Inferior parietal cortex (tissue), 1 donor: ENCODE data around the gene USH2A.

Experiments
- DNase-seq: peaks from one replicate; pipeline ENCODE4 v3.0.0-alpha.2; 2016; ENCODE audit errors: extremely low spot score

The USH2A gene

DNA sequence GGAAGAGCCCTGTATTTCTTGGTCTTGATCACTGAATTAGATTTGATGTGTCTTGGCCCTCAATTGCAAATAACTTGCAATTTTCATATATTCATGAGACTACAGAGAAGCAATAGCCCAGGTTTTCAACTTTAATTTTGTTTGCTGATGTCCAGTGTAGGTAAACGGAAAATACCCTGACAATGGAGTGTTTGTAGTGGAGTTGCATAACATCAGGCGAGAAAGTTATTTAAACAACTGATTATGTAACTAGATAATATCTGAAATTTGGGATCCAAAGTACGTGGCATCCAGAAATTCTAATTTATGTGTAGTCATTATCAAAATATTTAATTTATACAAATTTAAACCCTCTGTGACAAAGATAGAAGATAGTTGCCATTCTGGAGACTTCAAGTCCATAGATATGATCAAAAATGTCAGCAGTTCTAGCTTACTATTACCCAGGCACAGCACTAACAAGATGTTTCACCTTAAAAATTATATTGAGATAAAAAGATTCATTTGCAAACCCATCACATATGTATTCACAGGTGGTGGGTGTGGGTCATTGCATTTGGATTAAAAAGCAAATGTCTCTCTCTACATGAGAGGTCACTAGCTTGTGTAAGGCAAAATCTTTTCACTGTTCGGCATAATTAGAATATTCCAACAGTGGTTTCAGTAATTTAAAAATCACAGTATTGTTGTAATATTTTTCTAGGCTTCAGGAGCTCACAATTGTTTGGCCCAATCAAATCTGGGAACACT, 705.4 kb downstream of the USH2A start:
- DNase-seq: no peak

GRCh38 chr1:215710899-215711225, 712.4 kb downstream of the USH2A start:
- DNase-seq: no peak

DNA sequence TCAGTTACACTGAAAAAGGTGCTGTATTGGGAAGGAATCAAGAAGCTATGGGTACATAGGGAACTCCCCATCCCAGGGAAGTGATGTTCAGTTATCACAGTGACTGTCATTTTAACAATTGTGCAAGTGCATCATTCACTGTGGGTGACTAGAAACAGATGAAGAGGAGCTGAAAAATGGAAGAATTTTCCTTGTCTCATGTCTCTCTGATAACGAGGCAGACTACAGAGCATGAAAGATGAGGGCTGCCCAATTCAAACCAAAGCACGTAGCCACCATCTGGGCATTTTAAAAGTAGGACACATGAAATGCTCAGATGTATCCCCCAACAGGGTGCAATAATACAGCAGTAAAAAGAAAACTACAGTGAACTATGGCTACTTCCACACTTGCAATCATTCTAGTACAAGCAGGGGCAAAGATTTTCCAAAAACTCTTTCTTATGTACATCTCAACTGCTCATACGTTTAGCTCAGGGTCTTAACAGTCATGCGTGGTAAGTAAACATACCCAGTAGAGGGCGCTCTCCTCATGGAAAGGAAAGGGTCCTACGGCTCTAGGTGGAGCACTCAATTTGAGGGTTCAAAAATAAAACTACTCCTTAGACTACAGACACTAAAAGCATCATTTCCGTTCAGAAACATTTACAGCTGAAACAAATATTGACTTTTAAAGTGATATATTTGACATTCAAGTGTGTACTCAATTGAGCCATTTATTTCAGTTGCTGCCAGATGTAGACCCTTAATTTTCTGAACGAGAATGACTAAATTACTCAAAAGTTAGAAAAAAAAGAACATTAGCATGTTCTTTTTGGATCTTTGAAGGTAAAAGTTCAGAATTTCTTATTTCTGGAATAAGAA, 713.0 kb downstream of the USH2A start:
- DNase-seq: peak; percentile 30

DNA sequence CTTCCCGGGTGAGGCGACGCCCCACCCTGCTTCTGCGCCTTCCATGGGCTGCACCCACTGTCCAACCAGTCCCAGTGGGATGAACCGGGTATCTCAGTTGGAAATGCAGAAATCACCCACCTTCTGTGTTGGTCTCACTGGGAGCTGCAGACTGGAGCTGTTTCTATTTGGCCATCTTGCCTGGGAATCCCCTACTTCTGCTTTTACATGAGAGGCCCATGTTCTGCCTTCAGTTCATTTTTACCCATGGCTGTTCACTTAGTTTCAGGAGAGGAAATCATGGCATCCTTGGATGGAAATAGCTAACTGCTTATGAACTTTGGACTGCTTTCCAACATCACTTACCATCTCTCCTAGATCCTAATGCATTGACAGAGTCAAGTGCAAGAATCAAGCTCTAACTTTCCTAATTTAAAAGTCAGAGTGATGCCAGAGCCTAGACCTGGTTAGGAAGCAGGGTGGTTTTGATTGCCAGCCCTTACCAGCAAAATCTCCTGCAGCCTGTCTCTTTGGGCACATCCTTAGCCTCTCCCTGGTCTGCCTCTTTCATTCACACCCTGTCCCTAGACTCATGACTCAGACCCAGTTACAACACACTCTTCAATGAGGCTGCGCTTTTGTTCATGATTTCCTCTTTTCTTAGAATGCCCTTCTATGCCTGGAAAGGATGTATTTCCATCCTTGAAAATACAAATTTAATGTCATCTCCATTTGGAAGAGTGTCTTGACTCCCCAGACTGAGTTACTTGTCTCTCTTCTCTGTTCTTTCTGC, 719.0 kb downstream of the USH2A start:
- no peak for DNase-seq

GRCh38 chr1:215682232-215682631, 741.0 kb downstream of the USH2A start:
- DNase-seq: peak; percentile 13

DNA sequence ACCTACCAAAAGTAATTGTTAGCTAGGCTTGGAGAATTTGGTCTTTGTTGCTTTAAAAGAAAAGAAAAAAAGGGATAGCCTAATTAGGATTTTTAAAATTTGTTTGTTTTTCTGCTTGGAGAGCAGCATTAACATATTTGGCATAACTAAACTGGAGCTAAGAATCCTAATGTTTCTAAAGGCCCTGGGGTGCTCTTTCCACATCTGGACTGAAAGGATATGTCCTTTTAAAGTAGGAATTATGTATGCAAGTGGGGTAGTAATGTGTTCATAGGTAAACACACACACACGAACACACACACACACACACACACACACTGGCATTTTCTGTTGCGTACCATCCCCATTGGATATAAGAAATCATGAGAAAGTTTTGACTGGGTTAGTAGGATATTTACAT, 742.2 kb downstream of the USH2A start:
- DNase-seq: no peak

GRCh38 chr1:215679231-215679630, 744.0 kb downstream of the USH2A start:
- DNase-seq: no peak

DNA sequence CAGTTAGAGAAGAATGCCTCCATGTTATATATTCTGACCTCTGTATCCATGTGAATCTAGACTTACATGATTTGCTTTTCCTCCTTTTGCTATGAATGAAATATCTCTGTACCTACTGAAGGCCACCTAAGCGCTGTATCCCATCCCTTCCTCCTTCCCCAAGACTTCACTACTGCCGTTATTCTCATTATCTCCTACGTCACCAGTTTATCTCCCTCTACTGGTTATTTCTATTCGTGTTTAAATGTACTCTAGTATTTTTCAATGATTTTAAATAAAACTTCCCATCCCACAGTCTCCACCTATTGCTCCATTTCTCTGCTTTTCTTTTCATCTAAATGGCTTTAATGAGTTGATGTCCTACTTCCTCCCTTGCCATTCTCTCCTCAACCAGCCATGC, 746.1 kb downstream of the USH2A start:
- no peak for DNase-seq

GRCh38 chr1:215673943-215674342, 749.3 kb downstream of the USH2A start:
- no peak for DNase-seq

DNA sequence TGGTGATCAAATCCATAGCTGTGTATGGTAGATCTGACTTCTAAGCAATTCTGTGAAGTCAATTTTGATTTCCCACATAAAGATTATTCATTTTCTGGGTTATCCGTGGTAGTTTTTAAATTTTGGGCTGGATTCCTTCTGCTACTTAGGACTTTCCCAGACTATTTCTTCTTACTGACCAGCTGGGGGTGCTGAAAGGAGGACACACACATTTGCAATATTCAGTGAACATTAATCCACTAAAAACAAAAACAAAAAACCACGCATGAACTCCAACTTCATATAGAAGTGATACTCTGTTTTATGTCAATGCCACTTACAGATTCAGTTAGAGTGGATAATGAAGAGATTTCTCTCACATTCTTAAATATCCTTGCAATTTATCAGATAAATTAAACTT, 750.8 kb downstream of the USH2A start:
- DNase-seq: no peak

DNA sequence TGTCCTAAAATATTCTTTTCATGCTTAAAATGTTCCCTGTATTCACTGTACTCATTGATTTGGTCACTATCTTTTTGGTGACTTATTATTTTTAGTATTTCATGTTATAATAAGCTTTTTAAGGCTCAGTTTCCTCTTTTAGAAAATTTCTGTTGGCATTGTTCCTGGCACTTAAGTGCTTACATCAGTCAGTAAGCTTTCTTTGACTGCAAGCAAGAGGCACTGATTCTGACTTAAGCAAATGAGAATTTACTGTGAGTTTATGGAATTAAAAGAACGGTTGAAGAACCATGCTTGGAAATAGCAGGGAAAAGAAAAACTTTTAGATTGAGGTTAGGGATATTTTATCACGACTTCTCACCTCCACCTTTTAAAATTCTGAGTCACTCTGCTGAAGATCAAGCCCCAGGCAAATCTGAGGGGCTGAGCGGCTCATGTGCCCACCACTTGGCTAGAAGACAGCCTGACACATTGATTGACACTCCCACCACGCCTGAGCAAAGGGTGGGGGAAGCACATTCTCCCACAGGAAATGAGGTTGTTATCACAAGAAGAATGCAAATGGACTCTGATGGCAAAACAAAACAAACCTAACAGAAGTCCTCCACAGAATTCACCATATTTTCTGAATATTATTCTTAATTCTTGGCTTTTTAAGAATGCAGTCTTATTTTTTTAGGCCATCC, 753.3 kb downstream of the USH2A start:
- DNase-seq: no peak

- DNase-seq: peak; percentile 10
These were observed 755.5 kb downstream of the USH2A start for GRCh38 chr1:215667761-215668160.

- no peak for DNase-seq
These were observed 758.0 kb downstream of the USH2A start for GRCh38 chr1:215665215-215665614.

- DNase-seq: no peak
These were observed 762.2 kb downstream of the USH2A start for GRCh38 chr1:215661033-215661432.

GRCh38 chr1:215660259-215660658, 763.0 kb downstream of the USH2A start:
- DNase-seq: no peak

GRCh38 chr1:215657047-215657446, 766.2 kb downstream of the USH2A start:
- DNase-seq: no peak

DNA sequence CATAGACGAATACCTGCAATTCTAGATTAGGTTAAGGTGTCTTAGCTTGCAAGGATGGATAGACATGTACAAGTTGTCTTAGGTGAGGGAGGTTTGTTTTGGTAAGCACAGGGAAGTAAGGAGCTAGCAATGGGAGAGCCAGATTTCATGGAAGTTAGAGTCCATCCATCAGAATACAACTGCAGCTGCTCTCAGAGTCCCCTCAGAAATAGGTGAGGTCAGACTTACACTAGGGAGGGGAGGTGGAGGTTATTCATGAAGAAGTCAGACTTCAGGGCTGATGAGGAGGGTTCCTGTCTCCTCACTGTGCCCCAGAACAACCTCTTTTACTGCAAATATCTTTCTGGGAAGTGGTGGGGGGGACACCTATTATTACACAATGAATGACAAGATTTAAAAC, 770.9 kb downstream of the USH2A start:
- DNase-seq: no peak

DNA sequence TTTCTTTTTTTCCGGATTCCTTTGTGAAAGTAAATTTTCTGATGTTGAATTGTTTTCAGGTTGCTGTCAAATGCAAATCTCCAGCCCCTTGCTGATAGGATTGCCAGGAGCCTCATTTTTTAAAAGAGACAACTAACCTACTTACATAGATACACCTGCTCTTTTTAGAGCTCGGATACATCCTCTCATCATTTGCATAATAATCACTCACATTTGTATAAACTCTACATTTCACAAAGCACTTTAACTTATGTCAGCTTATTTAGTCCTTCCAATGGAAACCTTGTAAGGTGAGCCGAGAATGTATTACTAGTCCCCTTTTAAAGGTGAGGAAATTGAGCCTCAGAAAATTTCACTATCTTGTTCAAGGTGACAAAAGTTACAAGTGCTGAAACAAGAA, 771.4 kb downstream of the USH2A start:
- DNase-seq: no peak

DNA sequence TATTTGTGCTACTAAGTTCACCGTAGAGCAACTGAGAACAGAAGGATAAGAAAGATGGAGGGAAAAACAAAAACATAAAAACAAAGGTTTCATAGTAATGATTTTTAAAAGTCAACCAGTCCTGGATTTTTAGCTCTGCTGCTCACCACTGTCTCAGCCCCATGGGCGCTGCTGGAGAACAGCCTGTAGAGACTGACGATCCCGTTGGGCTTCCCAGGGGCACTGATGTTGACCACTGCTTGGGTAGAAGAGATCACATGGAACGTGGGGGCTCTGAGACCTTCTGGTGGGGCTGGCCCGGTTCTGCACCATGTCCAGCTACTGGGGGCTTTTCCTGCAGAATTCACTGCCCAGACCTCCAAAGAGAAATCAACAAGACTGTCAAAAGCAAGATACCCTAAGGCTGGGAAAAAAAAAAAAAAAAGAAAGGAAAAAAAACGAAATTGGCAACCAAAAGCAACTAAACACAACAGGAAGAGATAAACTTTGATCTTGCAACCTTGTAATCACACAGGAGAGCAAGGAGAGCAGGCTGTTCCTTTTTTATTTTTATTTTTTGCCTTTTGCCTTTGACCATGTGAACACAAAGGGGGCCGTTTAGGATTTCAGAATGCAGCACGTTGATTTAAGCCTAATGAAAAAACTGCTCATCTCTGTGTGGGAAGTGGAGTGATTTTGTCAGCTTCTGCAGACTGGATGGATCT, 772.6 kb downstream of the USH2A start:
- no peak for DNase-seq

- DNase-seq: no peak
These were observed 774.3 kb downstream of the USH2A start for GRCh38 chr1:215648957-215649356.

GRCh38 chr1:215647738-215648137, 775.5 kb downstream of the USH2A start:
- DNase-seq: no peak
